ENCODE results near the gene TBX15.
A peak's percentile ranks its signal among the peaks of the same experiment; 100 is the strongest.

The TBX15 gene

DNA sequence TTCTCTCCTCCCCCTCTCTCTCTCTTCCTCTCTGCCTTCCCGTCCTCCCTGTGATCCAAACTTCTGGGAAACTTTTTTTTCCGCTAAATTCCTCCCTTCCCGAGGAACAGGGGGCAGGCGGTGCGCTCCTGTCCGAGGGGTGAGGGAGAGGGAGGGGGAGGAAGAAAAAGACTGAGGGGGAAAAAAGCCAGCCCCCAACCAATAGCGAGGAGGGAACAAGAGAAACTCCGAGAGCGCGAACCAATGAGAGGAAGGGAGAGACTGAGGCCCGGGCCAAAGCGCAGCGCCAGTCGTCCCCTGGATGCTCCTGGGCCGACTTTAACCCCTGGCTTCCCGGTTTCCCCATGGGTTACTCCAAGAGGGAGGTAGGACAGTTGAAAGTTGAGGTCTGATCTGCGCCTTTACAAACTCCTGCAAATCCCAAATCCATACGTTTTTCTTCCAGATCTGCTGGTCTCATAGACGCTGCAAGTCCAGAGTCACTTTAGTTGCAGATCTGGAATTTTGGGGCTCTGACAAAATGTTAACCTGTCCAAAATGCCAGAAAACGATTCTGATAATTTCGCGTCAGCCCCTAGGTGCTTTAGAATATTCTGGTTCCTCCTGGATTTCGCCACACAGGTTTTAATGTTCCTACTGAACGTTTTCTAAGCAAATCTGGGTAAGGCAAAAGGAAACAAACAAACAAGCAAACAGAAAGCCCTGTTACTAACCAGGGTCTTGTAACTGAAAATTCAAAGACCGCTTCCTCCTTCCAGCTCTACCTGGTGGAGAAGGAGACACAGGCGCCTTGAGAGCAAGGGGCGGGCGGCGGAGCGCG, at the start of gene TBX15:
TBX15 (minus strand) TSS at position 158 of the 820 bp plus-strand sequence. CDS start 548 bp downstream, outside the sequence.
- Histone ChIP-seq H3K27ac (ENCODE audit: low read depth, low read length) (no peak within 1 kb of the TSS), H3K9me3 (ENCODE audit: control insufficient read depth in 1 of 2, low read length in 2 of 2) (no peaks in the 10 kb centered on the region), H3K4me1 (ENCODE audit: control insufficient read depth in 1 of 2, insufficient read depth in 2 of 2, low read length in 2 of 2) (peaks cover 14 to 20% of the 10 kb centered on the region in 2 donors), H3K4me3 (ENCODE audit: low read depth in 1 of 2, low read length in 2 of 2) (peak within 1 kb of the TSS; percentile 40 to 51), H3K36me3 (ENCODE audit: control insufficient read depth in 1 of 2, insufficient read depth in 2 of 2, low read length in 2 of 2) (no peaks in the 10 kb centered on the region), H3K27me3 (ENCODE audit: control insufficient read depth in 1 of 2, insufficient read depth in 2 of 2, low read length in 2 of 2) (peaks cover 97 to 100% of the 10 kb centered on the region in 2 donors), H3K9ac (ENCODE audit: low read depth in 1 of 2, low read length in 2 of 2) (no peak within 1 kb of the TSS)

DNA sequence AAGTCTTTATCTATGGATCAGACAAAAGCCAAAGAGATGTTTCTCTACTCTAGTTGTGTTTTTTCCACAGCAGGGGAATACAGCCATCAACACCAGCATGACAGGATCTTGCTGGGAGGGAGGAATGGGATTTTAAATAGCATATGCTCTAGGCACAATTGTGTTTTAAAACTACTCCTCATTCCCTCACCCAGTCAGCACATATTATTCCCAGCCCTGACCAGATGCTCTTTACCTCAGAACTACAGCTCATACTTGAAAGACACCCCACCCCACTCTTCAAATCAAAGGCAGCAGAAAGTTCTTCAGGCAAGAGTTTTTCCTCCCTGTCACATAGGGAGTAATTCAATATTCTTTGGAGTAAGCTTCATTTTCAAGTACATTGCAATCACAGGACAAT, 46.2 kb upstream of the TBX15 start:
- H3K9me3 ChIP-seq (ENCODE audit: control insufficient read depth in 1 of 2, low read length in 2 of 2) = no peaks in the 10 kb centered on the region
- no peaks in the 10 kb centered on the region for H3K4me1 ChIP-seq (ENCODE audit: control insufficient read depth in 1 of 2, insufficient read depth in 2 of 2, low read length in 2 of 2)
- H3K27me3 ChIP-seq (ENCODE audit: control insufficient read depth in 1 of 2, insufficient read depth in 2 of 2, low read length in 2 of 2) = no peaks in the 10 kb centered on the region
- H3K27ac ChIP-seq (ENCODE audit: low read depth, low read length) = no peak overlapping the region
- no peak overlapping the region for H3K9ac ChIP-seq (ENCODE audit: low read depth in 1 of 2, low read length in 2 of 2)
- no peak overlapping the region for H3K4me3 ChIP-seq (ENCODE audit: low read depth in 1 of 2, low read length in 2 of 2)
- peaks cover 0 to 10% of the 10 kb centered on the region in 2 donors for H3K36me3 ChIP-seq (ENCODE audit: control insufficient read depth in 1 of 2, insufficient read depth in 2 of 2, low read length in 2 of 2)

DNA sequence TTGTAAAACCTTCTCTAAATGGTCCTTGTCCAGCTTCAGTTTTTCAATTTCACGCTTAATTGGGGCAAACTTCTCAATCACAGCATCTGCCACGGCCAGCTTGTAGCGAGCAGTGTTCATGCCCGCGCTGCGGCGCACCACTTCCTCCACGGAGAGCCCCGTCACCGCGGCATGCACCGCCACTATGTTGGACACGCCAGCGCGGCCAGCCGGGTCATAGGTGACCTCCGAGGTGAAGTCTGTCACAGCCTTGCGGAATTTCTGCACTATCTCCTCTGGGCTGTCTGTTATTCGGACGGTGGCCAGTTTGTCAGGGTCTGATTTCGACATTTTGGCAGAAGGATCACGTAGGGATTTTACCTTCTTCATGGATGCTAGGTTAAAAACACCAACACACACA, 44.8 kb upstream of the TBX15 start:
- Histone ChIP-seq H3K9ac (ENCODE audit: low read depth in 1 of 2, low read length in 2 of 2) (no peak overlapping the region), H3K4me3 (ENCODE audit: low read depth in 1 of 2, low read length in 2 of 2) (no peak overlapping the region), H3K27ac (ENCODE audit: low read depth, low read length) (no peak overlapping the region), H3K4me1 (ENCODE audit: control insufficient read depth in 1 of 2, insufficient read depth in 2 of 2, low read length in 2 of 2) (no peaks in the 10 kb centered on the region), H3K27me3 (ENCODE audit: control insufficient read depth in 1 of 2, insufficient read depth in 2 of 2, low read length in 2 of 2) (no peaks in the 10 kb centered on the region), H3K9me3 (ENCODE audit: control insufficient read depth in 1 of 2, low read length in 2 of 2) (no peaks in the 10 kb centered on the region), H3K36me3 (ENCODE audit: control insufficient read depth in 1 of 2, insufficient read depth in 2 of 2, low read length in 2 of 2) (peaks cover 0 to 10% of the 10 kb centered on the region in 2 donors)

DNA sequence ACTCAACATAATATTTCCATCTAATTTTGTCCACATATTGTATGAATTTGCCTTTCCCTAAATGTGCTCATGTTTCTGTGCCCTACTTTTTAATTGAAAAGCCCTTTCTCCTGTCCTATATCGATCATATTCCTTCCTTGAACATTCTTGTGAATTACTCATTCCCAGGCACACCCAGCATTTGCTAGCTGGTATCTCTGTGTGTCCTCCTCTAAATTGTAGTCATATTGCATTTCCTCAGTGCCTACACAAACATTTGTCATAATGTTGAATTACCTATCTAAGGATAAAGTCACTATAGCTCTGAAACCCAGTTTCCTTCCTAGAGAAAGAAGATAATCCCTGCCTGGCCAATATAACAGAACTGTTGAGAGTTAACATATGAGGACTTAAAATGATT, 39.6 kb upstream of the TBX15 start:
- Histone ChIP-seq H3K27me3 (ENCODE audit: control insufficient read depth in 1 of 2, insufficient read depth in 2 of 2, low read length in 2 of 2) (no peaks in the 10 kb centered on the region), H3K27ac (ENCODE audit: low read depth, low read length) (no peak overlapping the region), H3K36me3 (ENCODE audit: control insufficient read depth in 1 of 2, insufficient read depth in 2 of 2, low read length in 2 of 2) (peaks cover 0 to 6% of the 10 kb centered on the region in 2 donors), H3K9me3 (ENCODE audit: control insufficient read depth in 1 of 2, low read length in 2 of 2) (no peaks in the 10 kb centered on the region), H3K9ac (ENCODE audit: low read depth in 1 of 2, low read length in 2 of 2) (no peak overlapping the region), H3K4me1 (ENCODE audit: control insufficient read depth in 1 of 2, insufficient read depth in 2 of 2, low read length in 2 of 2) (no peaks in the 10 kb centered on the region), H3K4me3 (ENCODE audit: low read depth in 1 of 2, low read length in 2 of 2) (no peak overlapping the region)

GRCh38 chr1:119026956-119027355, 38.8 kb upstream of the TBX15 start:
- Histone ChIP-seq H3K27me3 (ENCODE audit: control insufficient read depth in 1 of 2, insufficient read depth in 2 of 2, low read length in 2 of 2) (no peaks in the 10 kb centered on the region), H3K36me3 (ENCODE audit: control insufficient read depth in 1 of 2, insufficient read depth in 2 of 2, low read length in 2 of 2) (no peaks in the 10 kb centered on the region), H3K4me1 (ENCODE audit: control insufficient read depth in 1 of 2, insufficient read depth in 2 of 2, low read length in 2 of 2) (no peaks in the 10 kb centered on the region), H3K27ac (ENCODE audit: low read depth, low read length) (no peak overlapping the region), H3K9ac (ENCODE audit: low read depth in 1 of 2, low read length in 2 of 2) (no peak overlapping the region), H3K9me3 (ENCODE audit: control insufficient read depth in 1 of 2, low read length in 2 of 2) (no peaks in the 10 kb centered on the region), H3K4me3 (ENCODE audit: low read depth in 1 of 2, low read length in 2 of 2) (no peak overlapping the region)

GRCh38 chr1:119015547-119015946, 27.4 kb upstream of the TBX15 start:
- H3K36me3 ChIP-seq (ENCODE audit: control insufficient read depth in 1 of 2, insufficient read depth in 2 of 2, low read length in 2 of 2) = no peaks in the 10 kb centered on the region
- no peak overlapping the region for H3K9ac ChIP-seq (ENCODE audit: low read depth in 1 of 2, low read length in 2 of 2)
- H3K27me3 ChIP-seq (ENCODE audit: control insufficient read depth in 1 of 2, insufficient read depth in 2 of 2, low read length in 2 of 2) = peaks cover 0 to 5% of the 10 kb centered on the region in 2 donors
- no peak overlapping the region for H3K4me3 ChIP-seq (ENCODE audit: low read depth in 1 of 2, low read length in 2 of 2)
- no peaks in the 10 kb centered on the region for H3K9me3 ChIP-seq (ENCODE audit: control insufficient read depth in 1 of 2, low read length in 2 of 2)
- no peaks in the 10 kb centered on the region for H3K4me1 ChIP-seq (ENCODE audit: control insufficient read depth in 1 of 2, insufficient read depth in 2 of 2, low read length in 2 of 2)
- no peak overlapping the region for H3K27ac ChIP-seq (ENCODE audit: low read depth, low read length)

DNA sequence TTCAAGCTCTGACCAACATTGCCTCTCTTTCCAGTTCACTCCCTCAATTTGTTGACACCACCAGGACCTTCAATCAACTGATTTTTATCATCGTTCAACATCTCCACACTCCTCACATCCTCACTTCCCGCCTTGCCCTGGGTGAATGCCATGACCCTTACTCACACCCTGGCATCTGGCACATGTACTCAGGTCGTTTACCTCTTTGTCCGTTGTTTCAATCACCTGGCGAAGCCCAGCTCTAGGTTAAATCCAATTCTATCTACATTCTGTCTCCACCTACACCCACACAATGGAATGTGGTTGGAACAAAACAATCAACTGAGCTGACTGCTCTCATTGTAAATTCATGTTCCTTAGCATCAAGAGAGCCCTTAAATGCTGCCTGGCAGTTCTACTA, 24.2 kb upstream of the TBX15 start:
- H3K36me3 ChIP-seq (ENCODE audit: control insufficient read depth in 1 of 2, insufficient read depth in 2 of 2, low read length in 2 of 2) = no peaks in the 10 kb centered on the region
- peaks cover 8 to 12% of the 10 kb centered on the region in 2 donors for H3K4me1 ChIP-seq (ENCODE audit: control insufficient read depth in 1 of 2, insufficient read depth in 2 of 2, low read length in 2 of 2)
- H3K9ac ChIP-seq (ENCODE audit: low read depth in 1 of 2, low read length in 2 of 2) = no peak overlapping the region
- peaks cover 12 to 36% of the 10 kb centered on the region in 2 donors for H3K27me3 ChIP-seq (ENCODE audit: control insufficient read depth in 1 of 2, insufficient read depth in 2 of 2, low read length in 2 of 2)
- H3K27ac ChIP-seq (ENCODE audit: low read depth, low read length) = no peak overlapping the region
- no peak overlapping the region for H3K4me3 ChIP-seq (ENCODE audit: low read depth in 1 of 2, low read length in 2 of 2)
- H3K9me3 ChIP-seq (ENCODE audit: control insufficient read depth in 1 of 2, low read length in 2 of 2) = no peaks in the 10 kb centered on the region

DNA sequence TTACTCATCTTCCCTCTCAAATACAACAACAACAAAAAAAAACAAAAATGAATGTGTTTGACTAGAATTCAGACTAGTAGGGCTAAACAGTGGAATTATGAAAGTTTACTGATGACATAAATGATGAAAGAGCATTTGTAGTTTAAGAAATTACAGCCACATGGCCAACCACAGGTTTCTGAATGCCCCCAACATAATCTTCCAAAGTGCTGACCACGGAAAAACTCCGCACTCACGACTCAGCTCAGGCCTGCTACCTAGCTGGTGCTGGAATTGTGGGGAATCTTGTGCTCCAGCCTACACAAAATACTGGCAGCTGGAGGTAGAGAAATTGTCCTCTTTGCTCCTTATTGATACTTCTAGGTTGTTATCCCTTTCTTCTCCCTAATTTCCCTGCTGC, 23.6 kb upstream of the TBX15 start:
- H3K9ac ChIP-seq (ENCODE audit: low read depth in 1 of 2, low read length in 2 of 2) = no peak overlapping the region
- H3K4me1 ChIP-seq (ENCODE audit: control insufficient read depth in 1 of 2, insufficient read depth in 2 of 2, low read length in 2 of 2) = peaks cover 8 to 12% of the 10 kb centered on the region in 2 donors
- H3K27ac ChIP-seq (ENCODE audit: low read depth, low read length) = no peak overlapping the region
- H3K9me3 ChIP-seq (ENCODE audit: control insufficient read depth in 1 of 2, low read length in 2 of 2) = no peaks in the 10 kb centered on the region
- H3K4me3 ChIP-seq (ENCODE audit: low read depth in 1 of 2, low read length in 2 of 2) = no peak overlapping the region
- no peaks in the 10 kb centered on the region for H3K36me3 ChIP-seq (ENCODE audit: control insufficient read depth in 1 of 2, insufficient read depth in 2 of 2, low read length in 2 of 2)
- peaks cover 19 to 43% of the 10 kb centered on the region in 2 donors for H3K27me3 ChIP-seq (ENCODE audit: control insufficient read depth in 1 of 2, insufficient read depth in 2 of 2, low read length in 2 of 2)

GRCh38 chr1:119011116-119011515, 23.0 kb upstream of the TBX15 start:
- Histone ChIP-seq H3K9ac (ENCODE audit: low read depth in 1 of 2, low read length in 2 of 2) (no peak overlapping the region), H3K27ac (ENCODE audit: low read depth, low read length) (no peak overlapping the region), H3K4me3 (ENCODE audit: low read depth in 1 of 2, low read length in 2 of 2) (no peak overlapping the region), H3K9me3 (ENCODE audit: control insufficient read depth in 1 of 2, low read length in 2 of 2) (no peaks in the 10 kb centered on the region), H3K27me3 (ENCODE audit: control insufficient read depth in 1 of 2, insufficient read depth in 2 of 2, low read length in 2 of 2) (peaks cover 25 to 49% of the 10 kb centered on the region in 2 donors), H3K4me1 (ENCODE audit: control insufficient read depth in 1 of 2, insufficient read depth in 2 of 2, low read length in 2 of 2) (peaks cover 8 to 12% of the 10 kb centered on the region in 2 donors), H3K36me3 (ENCODE audit: control insufficient read depth in 1 of 2, insufficient read depth in 2 of 2, low read length in 2 of 2) (no peaks in the 10 kb centered on the region)

- peaks cover 34 to 57% of the 10 kb centered on the region in 2 donors for H3K27me3 ChIP-seq (ENCODE audit: control insufficient read depth in 1 of 2, insufficient read depth in 2 of 2, low read length in 2 of 2)
- H3K36me3 ChIP-seq (ENCODE audit: control insufficient read depth in 1 of 2, insufficient read depth in 2 of 2, low read length in 2 of 2) = no peaks in the 10 kb centered on the region
- no peak overlapping the region for H3K4me3 ChIP-seq (ENCODE audit: low read depth in 1 of 2, low read length in 2 of 2)
These were observed 22.1 kb upstream of the TBX15 start for GRCh38 chr1:119010201-119010600.

More at GRCh38 chr1:119010201-119010600, 22.1 kb upstream of the TBX15 start:
- H3K9me3 ChIP-seq (ENCODE audit: control insufficient read depth in 1 of 2, low read length in 2 of 2) = no peaks in the 10 kb centered on the region
- no peak overlapping the region for H3K9ac ChIP-seq (ENCODE audit: low read depth in 1 of 2, low read length in 2 of 2)
- H3K4me1 ChIP-seq (ENCODE audit: control insufficient read depth in 1 of 2, insufficient read depth in 2 of 2, low read length in 2 of 2) = peaks cover 8 to 12% of the 10 kb centered on the region in 2 donors
- H3K27ac ChIP-seq (ENCODE audit: low read depth, low read length) = no peak overlapping the region

Data from duodenal mucosa (tissue), 2 donors.